MM.1S (cell line): Measurements from ENCODE around the gene YEATS4.

Experiments
- DNase-seq: peaks from one replicate; pipeline ENCODE4 v3.0.0-alpha.2; 2015
- H2AFZ ChIP-seq: fragments of 300-600 bp; sonication (generic); 2 replicates; pipeline ENCODE4 v1.6.0; 2016; ENCODE audit warnings: antibody characterized with exemption, low read length
- H3F3A ChIP-seq: fragments of 300-600 bp; sonication (generic); 2 replicates; pipeline ENCODE4 v1.6.1; 2016; ENCODE audit warnings: mild to moderate bottlenecking, antibody characterized with exemption, low read length, moderate library complexity, mixed read lengths; ENCODE audit not compliant: insufficient read depth
- H3K27ac ChIP-seq: fragments of 300-600 bp; sonication (generic); 2 replicates; pipeline ENCODE4 v1.5.1; 2016; ENCODE audit warnings: mild to moderate bottlenecking, low read length
- H3K27me3 ChIP-seq: fragments of 300-600 bp; sonication (generic); replicated peaks from 2 replicates; pipeline ENCODE4 v1.6.0; 2016; ENCODE audit warnings: low read length; ENCODE audit not compliant: insufficient read depth
- H3K36me3 ChIP-seq: fragments of 300-600 bp; sonication (generic); replicated peaks from 2 replicates; pipeline ENCODE4 v1.6.1; 2016; ENCODE audit warnings: mild to moderate bottlenecking, low read length, mixed read lengths; ENCODE audit not compliant: insufficient read depth
- H3K4me1 ChIP-seq: fragments of 300-600 bp; sonication (generic); 2 replicates; pipeline ENCODE4 v1.6.1; 2016; ENCODE audit warnings: low read length, mixed read lengths
- H3K4me2 ChIP-seq: fragments of 300-600 bp; sonication (generic); 2 replicates; pipeline ENCODE4 v1.6.0; 2016; ENCODE audit warnings: low read depth, low read length
- H3K4me3 ChIP-seq: fragments of 300-600 bp; sonication (generic); 2 replicates; pipeline ENCODE4 v1.5.1; 2016; ENCODE audit warnings: low read length, mixed read lengths
- H3K79me2 ChIP-seq: fragments of 300-600 bp; sonication (generic); 2 replicates; pipeline ENCODE4 v1.6.1; 2016; ENCODE audit warnings: mixed run types, low read length, mixed read lengths
- H3K9ac ChIP-seq: fragments of 300-600 bp; sonication (generic); 2 replicates; pipeline ENCODE4 v1.6.1; 2016; ENCODE audit warnings: low read length, mixed read lengths
- H3K9me2 ChIP-seq: fragments of 300-600 bp; sonication (generic); replicated peaks from 2 replicates; pipeline ENCODE4 v1.6.1; 2016; ENCODE audit warnings: mild to moderate bottlenecking, low read length, mixed read lengths; ENCODE audit not compliant: insufficient read depth
- H3K9me3 ChIP-seq: fragments of 300-600 bp; sonication (generic); replicated peaks from 2 replicates; pipeline ENCODE4 v1.6.1; 2016; ENCODE audit warnings: mild to moderate bottlenecking, low read length, mixed read lengths; ENCODE audit not compliant: insufficient read depth
- H4K20me1 ChIP-seq: fragments of 300-600 bp; sonication (generic); 2 replicates; pipeline ENCODE4 v1.6.1; 2016; ENCODE audit warnings: mild to moderate bottlenecking, low read length, moderate library complexity, mixed read lengths; ENCODE audit not compliant: insufficient read depth
- EZH2 ChIP-seq: fragments of 300-600 bp; sonication (generic); optimal IDR thresholded peaks from 2 replicates; pipeline ENCODE3; 2017; ENCODE audit warnings: low read depth, mild to moderate bottlenecking, antibody characterized with exemption, low read length, mixed read lengths
- EZH2phosphoT487 ChIP-seq: fragments of 300-600 bp; sonication (generic); IDR thresholded peaks from 2 replicates; pipeline ENCODE4 v1.6.1; 2018; ENCODE audit warnings: antibody characterized with exemption, low read length
- TF ChIP-seq, protein P1 (sequence below): fragments of 300-600 bp; sonication (generic); IDR thresholded peaks from 2 replicates; pipeline ENCODE4 v1.5.1; 2016; ENCODE audit warnings: antibody characterized with exemption, low read length, mixed read lengths

YEATS4 gene

GRCh38 chr12:69431591-69432222, 72.2 kb downstream of the YEATS4 start:
- Histone ChIP-seq H2AFZ (peak overlapping the region; percentile 56), H3K9ac (peak overlapping the region; percentile 26; the same call in 1 of the 2 replicates)

GRCh38 chr12:69433653-69434052, 74.1 kb downstream of the YEATS4 start:
- no peak for TF ChIP-seq EZH2phosphoT487
- TF ChIP-seq, protein P1, sequence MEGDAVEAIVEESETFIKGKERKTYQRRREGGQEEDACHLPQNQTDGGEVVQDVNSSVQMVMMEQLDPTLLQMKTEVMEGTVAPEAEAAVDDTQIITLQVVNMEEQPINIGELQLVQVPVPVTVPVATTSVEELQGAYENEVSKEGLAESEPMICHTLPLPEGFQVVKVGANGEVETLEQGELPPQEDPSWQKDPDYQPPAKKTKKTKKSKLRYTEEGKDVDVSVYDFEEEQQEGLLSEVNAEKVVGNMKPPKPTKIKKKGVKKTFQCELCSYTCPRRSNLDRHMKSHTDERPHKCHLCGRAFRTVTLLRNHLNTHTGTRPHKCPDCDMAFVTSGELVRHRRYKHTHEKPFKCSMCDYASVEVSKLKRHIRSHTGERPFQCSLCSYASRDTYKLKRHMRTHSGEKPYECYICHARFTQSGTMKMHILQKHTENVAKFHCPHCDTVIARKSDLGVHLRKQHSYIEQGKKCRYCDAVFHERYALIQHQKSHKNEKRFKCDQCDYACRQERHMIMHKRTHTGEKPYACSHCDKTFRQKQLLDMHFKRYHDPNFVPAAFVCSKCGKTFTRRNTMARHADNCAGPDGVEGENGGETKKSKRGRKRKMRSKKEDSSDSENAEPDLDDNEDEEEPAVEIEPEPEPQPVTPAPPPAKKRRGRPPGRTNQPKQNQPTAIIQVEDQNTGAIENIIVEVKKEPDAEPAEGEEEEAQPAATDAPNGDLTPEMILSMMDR: no peak
- TF ChIP-seq EZH2: no peak
- no peak overlapping the region for H3K27ac ChIP-seq
- no peak overlapping the region for H3K9ac ChIP-seq
- peaks cover 18% of the 10 kb centered on the region for H3K4me1 ChIP-seq
- H3K9me3 ChIP-seq: no peaks in the 10 kb centered on the region
- H2AFZ ChIP-seq: no peak overlapping the region
- no peaks in the 10 kb centered on the region for H3K27me3 ChIP-seq
- no peaks in the 10 kb centered on the region for H3K79me2 ChIP-seq
- DNase-seq: no peak
- H3F3A ChIP-seq: 0 out of 2 replicates have a peak, but pooled peaks cover 3% of the 10 kb centered on the region
- H3K9me2 ChIP-seq: no peaks in the 10 kb centered on the region
- no peaks in the 10 kb centered on the region for H3K36me3 ChIP-seq
- no peaks in the 10 kb centered on the region for H4K20me1 ChIP-seq
- no peak overlapping the region for H3K4me3 ChIP-seq
- no peak overlapping the region for H3K4me2 ChIP-seq

More at GRCh38 chr12:69431591-69432222, 72.2 kb downstream of the YEATS4 start:
- Histone ChIP-seq H3K9me3 (no peaks in the 10 kb centered on the region), H3K4me2 (peak overlapping the region; percentile 51), H3K36me3 (no peaks in the 10 kb centered on the region), H3K4me3 (peak overlapping the region; percentile 24; the same call in 1 of the 2 replicates), H4K20me1 (no peaks in the 10 kb centered on the region), H3K4me1 (peaks cover 18% of the 10 kb centered on the region), H3F3A (0 out of 2 replicates have a peak, but pooled peaks cover 3% of the 10 kb centered on the region), H3K27ac (peak overlapping the region; percentile 54; the same call in 1 of the 2 replicates), H3K27me3 (no peaks in the 10 kb centered on the region), H3K9me2 (no peaks in the 10 kb centered on the region), H3K79me2 (no peaks in the 10 kb centered on the region)
- no peak for DNase-seq
- TF ChIP-seq EZH2 (no peak), EZH2phosphoT487 (no peak)
- TF ChIP-seq, protein P1: no peak

- no peak overlapping the region for H2AFZ ChIP-seq
- TF ChIP-seq EZH2phosphoT487 (no peak), EZH2 (no peak)
- TF ChIP-seq, protein P1: no peak
- H3K27me3 ChIP-seq: no peaks in the 10 kb centered on the region
- H3K9me3 ChIP-seq: no peaks in the 10 kb centered on the region
- no peaks in the 10 kb centered on the region for H4K20me1 ChIP-seq
- H3K79me2 ChIP-seq: no peaks in the 10 kb centered on the region
- no peak overlapping the region for H3K4me3 ChIP-seq
- H3K4me2 ChIP-seq: no peak overlapping the region
- H3F3A ChIP-seq: 0 out of 2 replicates have a peak, but pooled peaks cover 3% of the 10 kb centered on the region
- peaks cover 11% of the 10 kb centered on the region for H3K4me1 ChIP-seq
- H3K9me2 ChIP-seq: no peaks in the 10 kb centered on the region
- no peak overlapping the region for H3K9ac ChIP-seq
- H3K27ac ChIP-seq: no peak overlapping the region
- DNase-seq: no peak
- H3K36me3 ChIP-seq: no peaks in the 10 kb centered on the region
Observed at GRCh38 chr12:69435644-69436043, 76.1 kb downstream of the YEATS4 start.
